Aorta (tissue), 5 donors: ENCODE measurements around the gene CPS1. TPM values are rescaled to one million over a fixed set of nuclear protein-coding genes. Genes with fewer than 3 reads are reported as not detected.

Source experiments
- ATAC-seq: fragments of 200-7000 bp; cut with Tn5 transposase; one replicate; pipeline ENCODE4 v1.9.1; 2022; ENCODE audit warnings: moderate library complexity; ENCODE audit not compliant: low FRiP score
- DNase-seq, 2 donors: peaks; one replicate each; pipeline ENCODE4 v3.0.0-alpha.2; 2020
- H3K27ac ChIP-seq, 2 donors: one replicate each; pipeline ENCODE4 v1.5.1; 2013; ENCODE audit warnings: low read length in 2 of 2, mild to moderate bottlenecking in 2 of 2, moderate library complexity in 2 of 2, control low read depth in 1 of 2, inconsistent platforms in 1 of 2, low read depth in 1 of 2
- H3K27me3 ChIP-seq, 2 donors: one replicate each; pipeline ENCODE4 v1.6.1; 2013; ENCODE audit warnings: control low read depth in 1 of 2, low read length in 1 of 2, mild to moderate bottlenecking in 1 of 2, moderate library complexity in 1 of 2; ENCODE audit not compliant: insufficient read depth in 2 of 2, control insufficient read depth in 1 of 2
- H3K36me3 ChIP-seq, 2 donors: one replicate each; pipeline ENCODE4 v1.6.1; 2013; ENCODE audit warnings: control low read depth in 1 of 2, low read length in 1 of 2, mild to moderate bottlenecking in 1 of 2; ENCODE audit not compliant: insufficient read depth in 2 of 2, control insufficient read depth in 1 of 2
- H3K4me1 ChIP-seq, 2 donors: one replicate each; pipeline ENCODE4 v1.6.1; 2013; ENCODE audit warnings: low read length in 2 of 2, control low read depth in 1 of 2, mild to moderate bottlenecking in 1 of 2, moderate library complexity in 1 of 2; ENCODE audit not compliant: insufficient read depth in 2 of 2, control insufficient read depth in 1 of 2
- H3K4me3 ChIP-seq, 2 donors: one replicate each; pipeline ENCODE4 v1.5.1; 2013; ENCODE audit warnings: low read length in 2 of 2, control low read depth in 1 of 2, mild to moderate bottlenecking in 1 of 2
- H3K9me3 ChIP-seq: one replicate; pipeline ENCODE4 v1.6.1; 2013; ENCODE audit warnings: mild to moderate bottlenecking, low read length; ENCODE audit not compliant: control insufficient read depth
- WGBS, 2 donors: extraction: QIAGEN DNeasy Blood & Tissue Kit; methylation state at CpG; one replicate each; pipeline ENCODE4 v1.1.7; 2013; 5-methylcytosine and 5-hydroxymethylcytosine counted together
- intact Hi-C, 2 donors: fragments of 100-400 bp; cut with DNase I; formaldehyde crosslinking; loops; one replicate each; pipeline versions ENCODE4 v1.14.2 to v1.15.0; 2022
- long read RNA-seq, 2 donors: library from polyadenylated mRNA; unstranded; transcript quantifications; one replicate each; pipeline ENCODE4 v2.0.0, GENCODE V29; 2020 to 2021
- polyA plus RNA-seq, 2 donors: library from polyadenylated mRNA; stranded (reverse); fragments of 200-250 nt; gene quantifications; one replicate each; pipeline ENCODE4 v1.2.3, GENCODE V29; 2013
- total RNA-seq, 2 donors: library from RNA; stranded (reverse); fragmentation: NEBNext Ultra II Directional; extraction: Animal tissue kit (Norgen Biotek cat#: 25700); gene quantifications; one replicate each; pipeline ENCODE4 v1.2.1, GENCODE V29; 2021
- donor health status: healthy with polysubstance abuse.
- donor health status: Bipolar disorder and iron deficiency.
- donor health status: DM: no; HTN: no; CAD: no.
- donor health status: DM: no; HTN: no; CAD: no.
- donor health status: DM: yes; HTN: yes; CAD: no.

CPS1 gene
- total RNA-seq (1 to 10 TPM; 3.2 to 5.1 TPM), polyA plus RNA-seq (1 to 10 TPM; 3.5 to 9.0 TPM)
- long read RNA-seq, donor 1, partial matches to known transcripts: 1 of 1 reads
- long read RNA-seq, donor 1, other reads (novel, unspliced or antisense): 0 of 1 reads
- long read RNA-seq, donor 2, partial matches to known transcripts: 0 of 1 reads
- long read RNA-seq, donor 2, other reads (novel, unspliced or antisense): 1 of 1 reads

DNA sequence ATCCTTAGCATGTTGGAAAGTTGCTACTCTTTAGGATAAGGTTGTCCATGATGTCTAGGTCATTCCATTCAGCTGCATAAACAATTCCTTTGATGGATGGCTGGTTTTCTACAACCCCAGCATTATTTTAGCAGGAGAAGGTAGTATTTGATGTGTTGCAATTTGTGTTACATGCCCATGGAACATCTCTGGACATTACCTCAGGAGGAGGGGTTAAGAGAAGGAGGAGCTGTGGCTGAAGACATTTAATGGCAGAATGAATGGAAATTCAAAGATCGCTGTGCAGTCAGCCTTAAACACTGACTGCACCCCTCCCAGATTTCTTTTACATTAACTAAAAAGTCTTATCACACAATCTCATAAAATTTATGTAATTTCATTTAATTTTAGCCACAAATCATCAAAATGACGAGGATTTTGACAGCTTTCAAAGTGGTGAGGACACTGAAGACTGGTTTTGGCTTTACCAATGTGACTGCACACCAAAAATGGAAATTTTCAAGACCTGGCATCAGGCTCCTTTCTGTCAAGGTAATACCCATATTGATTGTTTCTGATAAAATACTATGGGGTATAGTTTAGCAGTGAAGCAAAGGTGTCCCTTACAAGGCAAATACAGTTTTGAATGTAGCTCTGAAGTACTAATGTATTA, at the start of gene CPS1:
Gene CPS1 (plus strand): TSS at position 271 of the 652 bp plus-strand sequence. CDS start 135 bp downstream, at position 406.
- Histone ChIP-seq H3K4me3 (no peak within 1 kb of the TSS), H3K36me3 (no peaks in the 10 kb centered on the region), H3K27ac (no peak within 1 kb of the TSS), H3K27me3 (no peaks in the 10 kb centered on the region), H3K9me3 (no peaks in the 10 kb centered on the region), H3K4me1 (no peaks in the 10 kb centered on the region)
- 84 to 96% methylated on average over 2 of the region's 2 CpGs for WGBS, 2 donors
- DNase-seq: no peak
- ATAC-seq: no peak
- intact Hi-C loops: no loop called here

DNA sequence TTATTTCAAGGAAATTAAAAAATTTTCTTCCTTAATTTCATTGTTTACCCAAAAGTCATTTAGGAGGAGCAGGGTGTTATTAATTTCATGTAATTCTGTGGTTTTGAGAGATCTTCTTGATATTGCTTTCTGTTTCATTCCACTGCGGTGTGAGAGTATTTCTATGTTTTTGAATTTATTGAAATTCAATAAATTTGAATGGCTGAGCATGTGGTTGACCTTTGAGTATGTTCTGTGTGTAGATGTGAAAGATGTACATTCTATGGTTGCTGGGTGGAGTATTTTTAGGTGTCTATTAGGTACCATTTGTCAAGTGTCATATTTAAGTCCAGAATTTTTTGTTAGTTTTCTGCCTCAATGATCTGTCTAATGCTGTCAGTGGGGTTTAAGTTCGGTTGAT, 40.5 kb upstream of the CPS1 start:
- ATAC-seq (no peak), DNase-seq (no peak)
- Histone ChIP-seq H3K9me3 (peaks cover 2% of the 10 kb centered on the region), H3K27ac (no peak overlapping the region), H3K4me1 (no peaks in the 10 kb centered on the region), H3K27me3 (no peaks in the 10 kb centered on the region), H3K36me3 (no peaks in the 10 kb centered on the region), H3K4me3 (no peak overlapping the region)
- 68 to 84% methylated on average over 2 of the region's 2 CpGs for WGBS, 2 donors
- intact Hi-C loops: no loop called here

DNA sequence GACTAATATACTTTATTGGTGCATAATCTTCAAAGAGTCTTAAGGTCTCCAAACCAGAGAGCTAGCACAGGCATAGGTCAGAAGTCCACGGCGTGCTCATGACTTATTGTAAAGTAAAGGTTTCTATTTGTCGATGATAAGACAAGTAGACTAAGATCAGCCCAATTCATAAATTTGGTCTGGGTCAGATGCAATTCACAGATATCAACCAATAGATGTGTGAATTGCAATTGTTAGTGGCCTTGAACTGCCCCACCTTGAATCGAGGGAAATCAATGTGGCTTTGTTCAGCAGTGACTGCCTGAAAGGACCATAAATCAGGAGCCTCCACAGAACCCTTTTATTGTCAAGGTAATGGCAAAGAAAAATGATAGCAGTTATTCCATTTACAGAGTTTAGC, 39.1 kb upstream of the CPS1 start:
- ATAC-seq (no peak), DNase-seq (no peak)
- Histone ChIP-seq H3K4me1 (no peaks in the 10 kb centered on the region), H3K36me3 (no peaks in the 10 kb centered on the region), H3K27me3 (no peaks in the 10 kb centered on the region), H3K4me3 (no peak overlapping the region), H3K27ac (no peak overlapping the region), H3K9me3 (peaks cover 1% of the 10 kb centered on the region)
- WGBS, 2 donors: 65 to 66% methylated on average over 4 of the region's 4 CpGs
- intact Hi-C loops: no loop called here

DNA sequence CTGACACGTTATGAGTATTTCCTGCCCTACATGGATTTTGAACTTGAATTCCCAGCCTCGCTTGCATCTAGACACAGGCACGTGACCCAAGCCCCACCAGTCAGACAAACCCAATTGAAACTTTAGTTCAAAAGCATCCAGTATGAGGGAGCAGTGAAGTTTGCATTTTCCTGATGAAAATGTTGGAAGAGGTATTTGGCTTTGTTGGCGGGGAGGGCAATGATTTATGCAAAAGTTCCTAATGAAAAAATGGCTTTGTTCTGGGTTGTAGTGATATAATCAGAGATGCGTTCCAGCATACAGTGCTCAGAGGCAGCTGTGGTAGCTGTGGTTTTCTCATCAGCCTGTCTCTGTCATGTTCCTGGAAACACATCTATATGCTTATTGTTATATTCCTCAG, 36.8 kb upstream of the CPS1 start:
- DNase-seq (no peak), ATAC-seq (no peak)
- peaks cover 1% of the 10 kb centered on the region for H3K9me3 ChIP-seq
- no peaks in the 10 kb centered on the region for H3K36me3 ChIP-seq
- no peaks in the 10 kb centered on the region for H3K27me3 ChIP-seq
- intact Hi-C loops: no loop called here
- WGBS, 2 donors: 87 to 88% methylated on average over 5 of the region's 5 CpGs
- H3K4me3 ChIP-seq: no peak overlapping the region
- no peak overlapping the region for H3K27ac ChIP-seq
- no peaks in the 10 kb centered on the region for H3K4me1 ChIP-seq

DNA sequence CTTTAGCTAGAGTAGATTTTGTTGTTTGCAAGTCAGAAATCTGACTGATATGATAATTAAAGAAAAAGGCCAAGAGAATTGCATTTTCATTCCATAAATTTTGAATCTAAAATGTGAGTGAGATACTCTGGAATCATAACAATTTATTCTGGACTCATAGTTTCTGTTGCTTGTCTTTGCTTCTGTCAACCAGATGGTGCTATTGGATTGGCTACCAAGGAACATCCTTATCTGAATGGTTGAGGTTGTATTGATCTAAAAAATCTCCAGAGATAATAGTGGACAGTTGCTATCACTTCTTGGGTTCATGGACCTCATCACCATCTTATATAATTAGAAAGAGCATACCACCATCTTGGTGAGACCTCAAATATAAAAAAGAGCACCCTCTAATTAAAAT, 34.0 kb upstream of the CPS1 start:
- DNase-seq: no peak
- Histone ChIP-seq H3K27ac (no peak overlapping the region), H3K4me1 (no peaks in the 10 kb centered on the region), H3K36me3 (no peaks in the 10 kb centered on the region), H3K27me3 (no peaks in the 10 kb centered on the region), H3K9me3 (peaks cover 1% of the 10 kb centered on the region), H3K4me3 (no peak overlapping the region)
- intact Hi-C loops: no loop called here
- no peak for ATAC-seq

DNA sequence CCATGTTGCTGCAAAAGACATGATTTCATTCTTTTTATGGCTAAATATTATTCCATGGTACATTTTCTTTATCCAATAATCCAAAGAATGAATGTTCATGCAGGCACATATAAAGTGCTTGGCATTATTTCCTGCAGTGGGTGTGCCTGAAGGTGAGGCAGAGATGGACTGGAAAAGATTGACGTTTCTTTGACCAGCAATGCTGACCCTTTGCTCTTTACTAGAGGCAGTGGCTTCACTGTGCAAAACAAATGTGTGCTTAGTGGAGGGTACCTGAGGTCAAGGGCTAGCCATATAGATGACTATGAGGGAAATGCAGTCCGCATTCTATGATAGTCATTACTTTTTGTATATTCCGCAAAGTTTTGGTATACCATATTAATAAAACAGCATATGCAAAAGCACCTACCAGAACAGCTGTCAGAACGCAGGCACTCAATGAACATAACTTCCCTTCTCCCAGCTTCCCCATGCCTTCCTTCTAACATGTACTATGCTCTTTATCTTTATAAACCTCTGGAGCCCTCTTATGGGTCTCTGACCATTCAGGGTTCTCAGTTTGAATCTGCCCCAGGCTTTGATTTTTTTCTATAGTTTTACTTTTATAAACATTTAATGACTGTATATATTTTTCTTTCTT, 32.6 kb upstream of the CPS1 start:
- no peaks in the 10 kb centered on the region for H3K27me3 ChIP-seq
- H3K36me3 ChIP-seq: no peaks in the 10 kb centered on the region
- no peak overlapping the region for H3K4me3 ChIP-seq
- ATAC-seq (no peak), DNase-seq (no peak)
- no peaks in the 10 kb centered on the region for H3K9me3 ChIP-seq
- intact Hi-C loops: no loop called here
- no peaks in the 10 kb centered on the region for H3K4me1 ChIP-seq
- H3K27ac ChIP-seq: no peak overlapping the region
- WGBS, 2 donors: 92 to 94% methylated on average over 4 of the region's 4 CpGs

DNA sequence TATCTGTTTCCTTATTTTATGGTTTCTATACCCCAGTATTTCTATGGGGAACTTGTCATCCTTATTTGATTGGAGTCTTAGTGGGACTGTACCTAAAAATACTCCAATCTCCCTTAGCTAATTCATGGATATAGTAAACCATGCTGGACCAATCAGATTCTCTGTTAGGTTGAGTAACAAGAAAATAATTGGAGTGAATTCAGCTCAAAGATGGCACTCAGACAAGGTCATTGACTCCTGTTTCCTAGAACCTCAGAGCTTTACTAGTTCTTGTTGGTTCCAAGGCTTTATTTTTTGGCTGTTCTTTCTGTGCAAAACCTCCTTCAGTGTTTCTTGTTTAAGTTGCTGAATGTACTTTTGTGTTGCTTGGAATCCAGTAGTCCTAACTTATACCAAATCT, 31.9 kb upstream of the CPS1 start:
- no peaks in the 10 kb centered on the region for H3K36me3 ChIP-seq
- ATAC-seq (no peak), DNase-seq (no peak)
- H3K4me3 ChIP-seq: no peak overlapping the region
- intact Hi-C loops: no loop called here
- H3K4me1 ChIP-seq: no peaks in the 10 kb centered on the region
- no peaks in the 10 kb centered on the region for H3K27me3 ChIP-seq
- H3K27ac ChIP-seq: no peak overlapping the region
- H3K9me3 ChIP-seq: no peaks in the 10 kb centered on the region

DNA sequence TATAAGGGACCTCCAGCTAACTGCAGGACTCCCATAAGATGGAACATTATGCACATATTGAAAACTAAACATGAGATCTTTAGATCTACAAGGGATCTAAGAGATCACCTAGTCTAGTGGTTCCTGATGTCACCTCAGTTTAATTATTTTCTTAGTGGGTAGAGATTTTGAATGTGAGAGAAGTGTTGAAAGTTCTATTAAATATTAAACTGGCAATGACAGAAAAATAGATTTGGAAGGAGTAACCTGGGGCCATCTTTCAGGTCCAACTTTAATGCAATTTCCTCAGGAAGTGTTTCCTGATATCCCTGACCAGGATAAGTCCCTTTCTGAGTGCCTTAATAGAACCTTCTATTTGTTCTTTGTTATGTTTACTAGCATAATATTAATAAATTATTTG, 29.1 kb upstream of the CPS1 start:
- H3K36me3 ChIP-seq: no peaks in the 10 kb centered on the region
- H3K27ac ChIP-seq: no peak overlapping the region
- DNase-seq (no peak), ATAC-seq (no peak)
- intact Hi-C loops: no loop called here
- H3K4me3 ChIP-seq: no peak overlapping the region
- H3K4me1 ChIP-seq: no peaks in the 10 kb centered on the region
- no peaks in the 10 kb centered on the region for H3K27me3 ChIP-seq
- no peaks in the 10 kb centered on the region for H3K9me3 ChIP-seq

DNA sequence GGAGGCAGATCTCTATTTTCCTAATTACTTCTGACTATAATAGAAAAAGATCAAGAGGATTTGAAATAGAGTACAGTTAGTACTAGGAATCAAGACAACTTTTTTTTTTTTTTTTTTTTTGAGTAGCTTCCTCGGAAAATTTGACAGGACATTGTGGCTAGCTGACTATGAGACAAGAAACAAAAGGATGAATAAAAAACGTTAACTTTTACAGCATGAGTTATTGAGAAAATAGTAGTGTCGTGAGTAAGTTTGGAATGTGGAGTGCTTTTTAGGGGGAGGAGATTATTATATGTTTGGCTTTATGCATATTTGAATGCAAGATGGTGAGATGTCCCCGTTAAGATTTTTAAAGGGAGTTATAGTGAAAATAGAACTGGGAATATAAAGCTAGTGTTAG, 27.7 kb upstream of the CPS1 start:
- 64 to 75% methylated on average over 4 of the region's 4 CpGs for WGBS, 2 donors
- ATAC-seq: no peak

More for the DNA sequence above, 27.7 kb upstream of the CPS1 start:
- no peaks in the 10 kb centered on the region for H3K36me3 ChIP-seq
- no peak overlapping the region for H3K27ac ChIP-seq
- no peak for DNase-seq
- H3K9me3 ChIP-seq: no peaks in the 10 kb centered on the region
- H3K4me3 ChIP-seq: no peak overlapping the region
- no peaks in the 10 kb centered on the region for H3K27me3 ChIP-seq
- intact Hi-C loops: no loop called here
- no peaks in the 10 kb centered on the region for H3K4me1 ChIP-seq
